ENCODE results near the gene DSN1.
"Not testable (repeated sequence)": the region's sequence is repeated elsewhere in the genome, so short reads cannot be mapped to it uniquely, and the experiment has no call there.

DSN1 gene

DNA sequence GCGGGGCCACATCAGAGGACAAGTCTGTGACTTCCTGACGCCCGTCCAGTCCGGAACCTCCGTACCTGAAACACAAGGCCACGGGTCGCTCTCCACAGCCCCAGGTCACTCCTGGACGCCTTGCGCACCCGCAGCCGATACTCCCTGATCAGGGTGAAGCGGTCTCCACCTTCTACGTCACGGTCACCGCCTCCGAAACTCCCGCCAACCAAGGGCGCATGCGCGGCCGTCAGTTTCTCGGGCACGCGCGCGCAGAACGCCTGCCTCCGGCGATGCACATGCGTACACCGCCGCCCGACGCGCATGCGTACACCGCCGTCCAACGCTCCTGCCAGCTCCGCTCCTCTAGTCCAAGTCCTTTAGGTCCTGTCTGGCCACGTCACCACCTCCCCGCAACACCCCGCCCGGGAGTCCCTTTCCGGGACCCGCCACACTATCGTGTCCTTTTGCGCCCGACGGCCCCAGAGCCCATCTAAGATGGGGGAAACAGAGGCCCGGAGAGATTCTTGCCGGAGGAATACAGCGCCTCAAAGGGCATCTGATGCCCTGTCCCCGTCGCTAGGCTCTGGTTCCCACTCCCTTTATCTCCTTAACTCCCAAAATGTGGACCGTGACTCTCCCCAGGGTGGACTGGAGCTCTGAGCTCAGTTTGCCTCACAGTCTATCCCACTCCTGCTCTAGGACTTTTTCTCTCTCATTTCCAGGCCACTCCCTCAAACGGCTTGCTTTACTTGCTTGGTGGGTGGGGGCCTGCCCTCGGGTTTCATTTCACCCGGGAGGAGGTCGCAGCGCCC is at the start of gene DSN1:
Gene DSN1 (minus strand): TSS at position 167 of the 794 bp plus-strand sequence. CDS start 2,305 bp downstream, outside the sequence.
- DNase-seq, result peak; percentile 99

DNA sequence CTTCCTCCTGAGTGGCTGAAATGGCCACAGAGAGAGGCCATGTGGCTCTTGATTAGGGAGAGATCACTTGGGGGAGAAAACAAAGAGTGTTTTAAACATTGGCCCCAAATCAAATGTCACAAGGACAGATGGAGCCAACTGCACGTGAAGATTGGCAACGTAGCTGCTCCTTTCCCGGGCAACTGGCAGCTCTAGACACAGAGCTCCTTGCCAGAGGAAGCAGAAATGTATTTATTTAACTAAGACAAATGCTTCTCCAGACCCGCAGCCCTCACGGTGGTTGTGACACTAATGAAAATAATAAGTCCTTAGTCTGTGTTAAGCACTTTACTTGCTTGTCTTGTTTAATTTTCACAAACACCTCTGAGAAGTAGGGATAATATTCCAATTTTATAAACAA is 49.6 kb upstream of the DSN1 start:
- DNase-seq, result no peak

GRCh38 chr20:36821964-36822437 is 48.4 kb upstream of the DSN1 start:
- no peak for DNase-seq

- no peak for DNase-seq
Measured at GRCh38 chr20:36820928-36821327, 47.4 kb upstream of the DSN1 start.

DNA sequence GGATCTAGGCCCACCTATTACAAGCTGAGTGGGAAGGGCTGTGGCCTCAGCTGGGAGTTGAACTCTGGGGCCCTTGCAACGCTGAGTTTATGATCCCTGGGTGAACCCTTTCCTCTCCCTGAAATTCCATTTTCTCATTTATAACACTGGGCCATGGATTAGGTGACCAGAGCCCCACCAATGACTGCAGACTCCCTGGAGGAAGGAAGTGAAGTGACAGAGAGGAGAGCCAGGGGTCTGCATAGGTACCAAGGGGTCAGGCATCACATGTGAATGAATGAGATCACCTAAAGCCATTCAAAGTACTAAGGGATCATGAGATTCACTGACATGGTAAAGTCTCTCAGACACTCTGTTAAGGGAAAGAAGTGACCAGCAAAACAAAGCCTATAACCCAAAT is 46.5 kb upstream of the DSN1 start:
- DNase-seq, result no peak

- DNase-seq, result no peak
Measured at GRCh38 chr20:36819659-36820058, 46.1 kb upstream of the DSN1 start.

GRCh38 chr20:36818861-36819260 is 45.3 kb upstream of the DSN1 start:
- DNase-seq, result no peak

DNA sequence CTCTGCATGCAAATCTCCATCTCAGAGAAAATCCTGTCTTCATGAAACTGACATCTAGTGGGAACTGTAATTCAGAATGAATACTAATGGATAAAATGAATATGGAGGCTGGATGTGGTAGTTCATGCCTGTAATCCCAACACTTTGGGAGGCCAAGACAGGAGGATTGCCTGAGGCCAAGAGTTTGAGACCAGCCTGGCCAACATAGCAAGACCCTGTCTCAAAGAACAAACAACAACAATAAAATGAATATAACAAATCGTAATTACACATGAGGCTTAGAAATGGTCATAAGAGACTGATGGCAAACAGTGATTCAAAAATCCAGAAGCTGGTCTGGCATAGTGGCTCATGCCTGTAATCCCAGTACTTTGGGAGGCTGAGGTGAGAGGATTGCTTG is 44.6 kb upstream of the DSN1 start:
- DNase-seq, result no peak

DNA sequence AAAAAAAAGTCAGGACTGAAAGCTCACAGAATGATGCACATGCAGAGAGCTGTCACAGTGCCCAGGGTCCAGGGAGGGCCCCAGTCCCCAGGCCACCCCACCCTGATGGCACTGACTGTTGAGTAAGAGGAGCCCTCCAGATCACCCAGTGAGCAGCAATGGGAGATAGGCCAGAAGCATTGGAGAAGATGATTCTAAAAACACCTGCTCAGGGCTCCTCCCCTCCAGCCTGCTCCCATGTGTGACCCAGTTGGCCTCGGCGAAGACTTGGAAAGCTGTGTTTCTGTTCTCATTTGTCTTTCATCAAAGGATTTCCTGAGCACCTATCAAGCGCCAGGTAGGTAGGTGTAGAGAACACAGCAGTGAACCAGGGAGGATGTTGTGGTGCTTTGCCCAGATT is 43.9 kb upstream of the DSN1 start:
- no peak for DNase-seq

DNA sequence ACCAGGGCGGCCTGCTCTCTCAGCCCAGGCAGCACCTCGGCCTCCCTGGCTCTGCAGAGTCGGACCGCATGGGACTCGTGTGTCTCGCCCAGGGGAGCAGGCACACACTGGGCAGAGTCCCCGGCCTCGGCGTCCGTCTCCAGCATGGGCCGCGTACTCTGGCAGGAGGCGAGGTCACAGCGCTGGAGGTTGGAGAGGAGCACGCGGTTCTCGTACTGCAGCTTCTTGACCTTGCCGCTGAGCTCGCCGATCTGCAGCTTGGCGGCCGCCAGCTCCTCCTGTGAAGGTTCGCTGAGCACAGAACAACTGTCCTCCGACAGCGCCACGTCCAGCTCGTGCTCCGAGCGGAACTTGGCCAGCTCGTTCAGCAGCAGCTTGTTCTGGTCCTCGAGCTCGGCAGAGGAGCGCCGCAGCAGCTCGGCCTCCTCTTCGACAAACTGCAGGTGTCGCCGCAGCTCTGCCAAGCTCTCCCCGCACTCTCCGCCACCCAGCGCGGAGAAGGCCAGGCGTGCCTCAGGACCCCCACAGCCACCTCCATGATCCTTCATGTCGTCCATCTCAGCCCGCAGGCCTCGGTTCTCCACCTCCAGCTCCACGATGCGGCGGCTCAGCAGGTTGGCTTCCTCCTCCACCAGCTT is 42.0 kb upstream of the DSN1 start:
- no peak for DNase-seq

DNA sequence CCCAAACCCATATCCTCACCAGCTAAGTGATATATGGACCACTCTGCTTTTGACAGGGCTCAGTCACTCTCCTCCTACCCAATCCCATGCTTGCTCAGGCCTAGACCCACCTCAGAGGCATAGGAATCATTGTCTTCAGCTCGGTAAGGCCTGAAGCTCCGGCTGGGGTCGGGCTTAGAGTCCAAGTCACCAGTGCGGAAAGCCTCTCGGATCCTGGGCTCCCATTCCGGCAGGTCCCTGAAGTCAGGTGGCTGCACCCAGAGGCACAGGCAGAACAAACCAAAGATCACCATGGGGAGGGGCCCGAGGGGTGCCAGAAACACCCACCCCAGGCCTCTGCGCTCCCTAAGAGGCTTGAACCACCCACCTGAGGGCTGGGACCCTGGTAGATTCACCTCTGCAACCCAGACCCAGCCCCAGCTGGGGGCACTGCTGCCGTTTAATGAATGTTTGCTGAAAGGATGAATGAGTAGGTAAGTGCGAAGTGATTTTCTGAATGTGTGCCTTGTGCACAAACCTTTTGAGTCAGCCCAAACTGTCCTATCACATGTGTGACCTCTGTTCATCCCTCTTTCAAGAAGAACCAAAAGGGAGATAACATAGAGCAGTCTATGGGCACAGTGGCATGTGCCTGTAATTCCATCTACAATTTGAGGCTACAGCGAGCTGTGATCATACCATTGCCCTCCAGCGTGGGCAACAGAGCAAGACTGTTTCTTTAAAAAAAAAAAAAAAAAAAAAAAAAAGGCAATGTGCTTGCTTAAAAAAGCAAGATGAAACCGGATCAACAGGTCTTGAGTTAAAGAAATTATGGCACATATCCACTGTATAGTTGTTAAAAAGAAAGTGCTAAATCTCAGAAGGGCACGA is 39.3 kb upstream of the DSN1 start:
- DNase-seq, result no peak

GRCh38 chr20:36808317-36809257 is 35.0 kb upstream of the DSN1 start:
- DNase-seq, result peak; percentile 75

DNA sequence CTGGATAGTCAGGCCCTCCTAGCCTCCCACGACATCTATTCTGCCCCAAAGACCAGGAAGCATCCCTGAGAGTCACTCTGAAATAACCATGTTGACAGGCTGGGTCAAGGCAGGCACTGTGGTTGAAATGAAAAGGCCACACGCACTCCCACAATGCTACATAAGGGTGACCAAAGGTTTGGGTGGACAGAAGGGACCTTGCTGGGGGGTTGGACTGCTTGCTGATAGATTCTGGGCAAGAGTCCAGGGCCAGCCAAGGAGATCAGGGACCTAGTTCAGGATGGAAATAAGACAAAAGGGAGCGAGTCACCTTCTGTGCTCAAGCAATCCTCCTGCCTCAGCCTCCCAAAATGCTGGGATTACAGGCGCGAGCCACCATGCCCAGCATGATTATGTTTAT is 32.5 kb upstream of the DSN1 start:
- DNase-seq, result no peak

- DNase-seq, result no peak
Measured at GRCh38 chr20:36805396-36805795, 31.8 kb upstream of the DSN1 start.

GRCh38 chr20:36804425-36804824 is 30.9 kb upstream of the DSN1 start:
- no peak for DNase-seq

DNA sequence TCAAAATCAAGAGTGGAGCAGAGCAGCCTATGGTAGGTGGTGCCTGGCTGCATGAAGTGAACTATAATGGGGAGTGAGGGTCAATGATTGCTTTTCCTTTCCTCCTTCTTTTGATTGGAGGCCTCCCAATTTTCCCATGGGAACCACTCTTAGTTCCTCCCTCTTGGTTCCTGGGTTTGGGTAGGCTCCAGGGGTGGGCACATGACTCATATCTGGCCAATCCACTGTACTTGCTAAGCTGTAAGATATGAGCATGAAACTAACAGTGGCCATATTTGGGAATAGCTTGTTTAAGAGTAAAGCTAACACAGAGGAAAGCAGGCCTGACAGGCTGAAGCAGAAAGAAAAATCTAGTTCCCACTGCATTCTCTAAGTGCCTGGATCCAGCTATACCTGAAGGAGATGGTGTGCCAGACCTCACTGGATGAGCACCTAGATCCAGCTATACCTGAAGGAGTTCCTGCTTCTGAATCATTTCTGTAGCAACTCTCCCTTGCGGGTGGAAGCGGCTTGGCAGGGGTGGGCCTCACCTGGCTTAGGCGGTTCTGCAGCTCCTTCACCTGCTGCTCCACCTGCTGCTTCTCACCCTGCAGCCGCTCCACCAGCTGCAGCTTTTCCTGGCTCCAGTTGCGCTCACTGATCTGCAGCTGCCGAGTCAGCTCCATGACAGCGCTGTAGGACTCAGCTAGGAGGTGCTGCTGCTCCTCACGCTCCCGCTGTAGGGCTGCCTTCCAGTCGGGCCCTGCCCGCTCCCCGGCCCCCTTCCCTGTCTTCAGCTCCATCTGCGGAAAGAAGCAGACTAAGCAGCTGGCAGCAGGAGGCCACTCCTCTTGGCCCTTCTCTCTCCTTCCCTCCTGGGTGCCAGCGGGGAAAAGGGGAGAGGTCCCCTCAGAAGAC is 29.0 kb upstream of the DSN1 start:
- no peak for DNase-seq

DNA sequence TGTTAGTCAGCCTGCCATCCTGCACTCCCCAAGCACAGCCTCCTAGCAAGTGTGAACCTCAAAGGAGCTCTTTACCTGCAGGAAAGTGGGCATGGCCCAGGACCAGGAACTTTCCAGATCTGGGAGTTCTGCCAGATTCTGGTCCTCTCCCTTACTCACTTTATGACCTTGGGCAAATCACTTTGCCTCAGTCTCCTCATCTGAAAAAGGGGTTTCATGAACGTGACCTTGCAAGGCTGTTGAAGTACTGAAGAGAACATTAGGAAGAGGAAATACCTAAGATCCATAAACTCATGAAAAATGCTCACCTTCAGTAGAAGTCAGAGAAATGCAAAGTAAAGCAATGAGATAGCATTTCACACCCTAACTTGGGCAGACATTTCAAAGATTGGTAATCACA is 26.8 kb upstream of the DSN1 start:
- DNase-seq, result no peak

DNA sequence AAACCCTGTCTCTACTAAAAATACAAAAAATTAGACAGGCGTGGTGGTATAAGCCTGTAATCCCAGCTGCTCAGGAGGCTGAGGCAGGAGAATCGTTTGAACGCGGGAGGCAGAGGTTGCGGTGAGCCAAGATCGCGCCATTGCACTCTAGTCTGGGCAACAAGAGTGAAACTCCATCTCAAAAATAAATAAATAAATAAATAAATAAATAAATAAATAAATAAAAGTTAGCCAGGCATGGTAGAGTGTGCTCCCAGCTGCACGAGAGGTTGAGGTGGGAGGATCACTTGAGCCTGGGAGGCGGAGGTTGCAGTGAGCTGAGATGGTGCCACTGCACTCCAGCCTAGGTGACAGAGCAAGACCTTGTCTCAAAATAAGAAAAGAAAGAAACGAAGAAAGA is 25.8 kb upstream of the DSN1 start:
- DNase-seq, result not testable (repeated sequence)

DNA sequence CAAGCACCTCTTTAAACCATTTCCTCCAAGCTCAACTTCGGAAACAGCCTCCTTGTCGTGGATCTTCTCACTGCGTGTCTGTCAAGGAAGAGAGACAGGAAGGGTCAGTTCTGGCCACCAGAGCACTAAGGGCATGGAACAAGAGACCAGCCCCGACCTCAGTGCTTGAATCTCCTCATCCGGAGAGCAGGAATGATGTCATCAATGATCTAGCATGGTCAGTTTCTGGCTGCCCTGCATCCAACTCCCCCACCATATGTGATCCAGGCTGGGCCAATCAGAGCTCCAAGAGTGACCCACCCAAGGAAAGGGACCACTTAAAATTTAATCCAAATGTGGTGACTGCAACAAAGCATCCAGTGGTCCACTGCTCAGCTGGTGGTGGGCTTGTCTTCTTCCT is 23.3 kb upstream of the DSN1 start:
- no peak for DNase-seq

- no peak for DNase-seq
Measured at GRCh38 chr20:36796117-36796516, 22.6 kb upstream of the DSN1 start.

DNA sequence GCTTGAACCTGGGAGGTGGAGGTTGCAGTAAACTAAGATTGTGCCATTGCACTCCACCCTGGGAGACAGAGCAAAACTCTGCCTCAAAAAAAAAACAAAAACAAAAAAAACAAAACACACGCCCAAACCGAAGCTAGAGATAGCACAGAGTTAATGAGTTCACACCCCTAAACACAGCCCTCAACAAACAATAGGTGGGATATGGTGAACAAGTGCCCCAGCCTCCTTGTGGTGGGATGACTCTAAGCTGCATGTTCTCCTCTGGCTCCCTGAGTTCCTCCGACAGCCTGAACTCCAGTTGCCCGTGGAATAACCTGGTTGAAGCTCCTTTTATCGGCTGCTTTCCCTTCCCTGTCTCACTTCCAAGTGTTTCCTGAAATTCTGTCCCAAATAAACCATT is 22.1 kb upstream of the DSN1 start:
- no peak for DNase-seq
